Measurements from ENCODE around the gene SCYL1. TPM values are rescaled to one million over a fixed set of nuclear protein-coding genes. Genes with fewer than 3 reads are reported as not detected.
A peak's percentile ranks its signal among the peaks of the same experiment; 100 is the strongest.
"Not testable (repeated sequence)": the region's sequence is repeated elsewhere in the genome, so short reads cannot be mapped to it uniquely, and the experiment has no call there.

Gene SCYL1
- total and polyA plus RNA-seq, 8 donors, result 40.1 to 83.9 (median 43.1) TPM

DNA sequence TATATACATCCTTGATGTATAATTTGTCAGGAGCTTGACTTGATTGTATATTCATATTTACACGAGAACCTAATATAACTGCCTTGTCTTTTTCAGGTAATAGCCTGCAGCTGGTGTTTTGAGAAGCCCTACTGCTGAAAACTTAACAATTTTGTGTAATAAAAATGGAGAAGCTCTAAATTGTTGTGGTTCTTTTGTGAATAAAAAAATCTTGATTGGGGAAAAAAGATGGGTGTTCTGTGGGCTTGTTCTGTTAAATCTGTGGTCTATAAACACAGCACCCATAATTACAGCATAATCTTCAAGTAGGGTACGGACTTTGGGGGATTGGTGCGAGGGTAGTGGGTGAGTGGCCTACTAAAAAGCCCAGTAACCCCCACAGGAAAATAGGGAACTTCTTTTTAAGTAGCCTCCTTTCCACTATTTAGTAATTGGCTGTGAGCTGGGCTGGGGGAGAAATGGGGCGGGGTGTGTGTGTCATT lies 18.6 kb upstream of the SCYL1 start:
- H3K36me3 ChIP-seq, result peaks cover 4 to 46% (median 23%) of the 10 kb centered on the region in 3 donors
- no peak for DNase-seq
- no peaks in the 10 kb centered on the region for H3K27me3 ChIP-seq
- no peak for FAIRE-seq
- WGBS, 2 donors, result 61 to 67% methylated on average over 4 of the region's 4 CpGs
- H3K9me3 ChIP-seq, result no peaks in the 10 kb centered on the region
- no peak for TF ChIP-seq CTCF (IDR thresholded peaks at IDR 0.05)
- H3K4me3 ChIP-seq, result peak overlapping the region in 2 of 4 donors; percentile 64 to 80
- intact Hi-C loops (cut with DNase I), result loop anchor here in 1 of 3 donors (5.0 kb wide), 1 partner anchor 34 kb away; no protein-coding TSS in a partner anchor
- ATAC-seq, result peak in 1 of 4 donors; percentile 2
- peak overlapping the region in 2 of 4 donors; percentile 96 to 99 for H3K27ac ChIP-seq
- peaks cover 4 to 21% (median 10%) of the 10 kb centered on the region in 3 donors for H3K4me1 ChIP-seq

- ATAC-seq (peak; percentile 5 to 17 (median 10)), FAIRE-seq (no peak), DNase-seq (peak in 3 of 6 donors; percentile 59 to 77 (median 59))
- H3K36me3 ChIP-seq, result peaks cover 4 to 40% (median 23%) of the 10 kb centered on the region in 3 donors
- no peaks in the 10 kb centered on the region for H3K9me3 ChIP-seq
- intact Hi-C loops (cut with DNase I), result loop anchor here in 1 of 3 donors (5.0 kb wide), 1 partner anchor 35 kb away; no protein-coding TSS in a partner anchor
- WGBS, 2 donors, result 22 to 30% methylated on average over 7 of the region's 7 CpGs
- no peak for TF ChIP-seq CTCF (IDR thresholded peaks at IDR 0.05)
- no peak overlapping the region for H3K4me3 ChIP-seq
- H3K27me3 ChIP-seq, result no peaks in the 10 kb centered on the region
- peak overlapping the region in 3 of 4 donors; percentile 42 to 99 (median 96) for H3K27ac ChIP-seq
- peaks cover 4 to 21% (median 10%) of the 10 kb centered on the region in 3 donors for H3K4me1 ChIP-seq
Measured at GRCh38 chr11:65506772-65507505, 17.9 kb upstream of the SCYL1 start.

DNA sequence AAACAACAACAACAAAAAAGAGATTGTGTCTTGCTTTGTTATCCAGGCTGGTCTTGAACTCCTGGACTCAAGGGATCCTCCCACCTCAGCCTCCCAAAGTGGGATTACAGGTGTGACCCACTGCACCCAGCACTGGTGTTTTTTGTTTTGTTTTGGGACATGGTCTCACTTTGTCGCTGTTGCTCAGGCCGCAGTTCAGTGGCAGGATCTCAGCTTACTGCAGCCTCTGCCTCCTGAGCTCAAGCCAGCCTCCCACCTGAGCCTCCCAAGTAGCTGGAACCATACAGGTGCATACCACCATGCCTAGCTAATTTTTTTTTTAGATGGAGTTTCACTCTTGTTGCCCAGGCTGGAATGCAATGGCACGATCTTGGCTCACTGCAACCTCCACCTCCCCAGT lies 12.6 kb upstream of the SCYL1 start:
- not testable (repeated sequence) for H3K9me3 ChIP-seq, H3K27me3 ChIP-seq, FAIRE-seq, H3K4me1 ChIP-seq, H3K27ac ChIP-seq, H3K36me3 ChIP-seq, H3K4me3 ChIP-seq, ATAC-seq
- intact Hi-C loops (cut with DNase I), result loop anchor here in 2 of 3 donors (5.0 to 10.0 kb wide), 2 partner anchors 95 to 148 kb away; no protein-coding TSS in a partner anchor
- peak in 3 of 6 donors; percentile 5 to 20 (median 12) for DNase-seq
- WGBS, 2 donors, result 94 to 98% methylated on average over 3 of the region's 3 CpGs

DNA sequence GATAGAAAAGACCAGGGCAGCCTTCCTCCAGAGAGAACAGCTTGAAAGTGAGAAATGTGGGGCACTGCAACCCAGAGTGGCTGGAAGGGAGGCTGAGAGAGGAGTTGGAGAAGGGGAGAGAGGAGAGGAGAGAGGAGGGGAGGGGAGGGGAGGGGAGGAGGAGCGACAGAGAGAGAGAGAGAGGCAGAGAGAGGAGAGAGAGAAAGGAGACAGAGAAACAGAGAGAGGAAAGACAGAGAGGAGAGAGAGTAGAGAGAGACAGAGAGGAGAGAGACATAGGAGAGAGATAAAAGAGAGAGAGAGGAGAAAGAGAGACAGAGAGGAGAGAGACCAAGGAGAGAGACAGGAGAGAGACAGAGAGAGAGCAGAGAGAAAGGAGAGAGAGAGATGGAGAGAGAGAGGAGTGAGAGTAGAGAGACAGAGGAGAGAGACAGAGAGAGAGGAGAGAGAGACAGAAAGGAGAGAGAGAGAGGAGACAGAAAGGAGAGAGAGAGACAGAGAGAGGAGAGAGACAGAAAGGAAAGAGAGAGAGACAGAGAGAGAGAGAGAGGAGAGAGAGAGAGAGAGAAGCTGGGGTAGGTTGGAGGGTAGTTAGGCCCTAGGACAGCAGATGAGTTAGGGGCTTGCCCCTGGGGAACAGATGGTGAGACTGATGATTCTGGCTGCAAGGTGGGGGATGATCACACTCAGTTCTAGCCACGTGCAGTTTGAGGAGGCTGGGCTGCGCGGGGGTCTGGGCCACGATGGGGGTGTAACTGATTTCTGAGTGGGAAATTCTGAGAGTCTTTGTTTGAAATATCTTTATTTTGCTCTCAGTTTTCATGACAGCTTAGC lies 8.5 kb upstream of the SCYL1 start:
- Histone ChIP-seq H3K27me3 (no peaks in the 10 kb centered on the region), H3K9me3 (no peaks in the 10 kb centered on the region), H3K27ac (no peak overlapping the region), H3K4me3 (no peak overlapping the region), H3K4me1 (no peaks in the 10 kb centered on the region), H3K36me3 (no peaks in the 10 kb centered on the region)
- intact Hi-C loops (cut with DNase I), result loop anchor here in 2 of 3 donors (5.0 to 10.0 kb wide), 2 partner anchors 152 to 159 kb away; no protein-coding TSS in a partner anchor
- DNase-seq (peak in 2 of 6 donors; percentile 13 to 33), ATAC-seq (peak in 1 of 4 donors; percentile 21), FAIRE-seq (no peak)
- WGBS, 2 donors, result 63 to 79% methylated on average over 5 of the region's 5 CpGs
- no peak for TF ChIP-seq CTCF (IDR thresholded peaks at IDR 0.05)

DNA sequence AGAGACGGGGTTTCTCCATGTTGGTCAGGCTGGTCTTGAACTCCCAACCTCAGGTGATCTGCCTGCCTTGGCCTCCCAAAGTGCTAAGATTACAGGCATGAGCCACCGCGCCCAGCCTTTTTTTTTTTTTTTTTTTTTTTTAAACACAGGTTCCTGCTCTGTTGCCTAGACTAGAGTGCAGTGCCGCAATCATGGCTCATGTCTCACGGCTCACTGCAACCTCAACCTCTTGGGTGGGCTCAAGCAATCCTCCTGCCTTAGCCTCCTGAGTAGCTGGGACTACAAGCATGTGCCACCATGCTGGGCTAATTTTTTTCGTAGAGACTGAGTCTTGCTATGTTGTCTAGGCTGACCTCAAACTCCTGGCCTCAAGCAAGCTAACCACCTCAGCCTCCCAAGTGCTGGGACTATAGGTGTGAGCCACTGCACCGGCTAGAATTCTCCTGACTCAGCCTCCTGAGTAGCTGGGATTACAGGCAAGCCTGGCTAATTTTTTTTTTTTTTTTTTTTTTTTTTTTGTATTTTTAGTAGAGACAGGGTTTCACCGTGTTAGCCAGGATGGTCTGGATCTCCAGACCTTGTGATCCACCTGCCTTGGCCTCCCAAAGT lies 5.8 kb upstream of the SCYL1 start:
- intact Hi-C loops (cut with DNase I), result loop anchor here in 2 of 3 donors (5.0 to 10.0 kb wide), 2 partner anchors 154 to 162 kb away; no protein-coding TSS in a partner anchor
- 93 to 96% methylated on average over 6 to 8 of the region's 8 CpGs for WGBS, 2 donors

GRCh38 chr11:65521777-65522521 lies 2.9 kb upstream of the SCYL1 start:
- intact Hi-C loops (cut with DNase I); H3K36me3 ChIP-seq; H3K9me3 ChIP-seq; H3K4me3 ChIP-seq; ATAC-seq; H3K27me3 ChIP-seq; H3K27ac ChIP-seq; FAIRE-seq: not testable (repeated sequence)
- DNase-seq, result peak in 3 of 6 donors; percentile 8 to 9 (median 9)
- H3K4me1 ChIP-seq, result peaks cover 0 to 11% (median 5%) of the 10 kb centered on the region in 3 donors
- 80 to 87% methylated on average over 20 of the region's 20 CpGs for WGBS, 2 donors

More for the DNA sequence above, 5.8 kb upstream of the SCYL1 start:
- H3K27ac ChIP-seq, ATAC-seq, FAIRE-seq, H3K4me1 ChIP-seq, H3K9me3 ChIP-seq, H3K27me3 ChIP-seq, H3K4me3 ChIP-seq, H3K36me3 ChIP-seq: not testable (repeated sequence)
- DNase-seq, result peak in 2 of 6 donors; percentile 9 to 19

GRCh38 chr11:65522718-65523630 lies 1.9 kb upstream of the SCYL1 start:
- H3K27me3 ChIP-seq; H3K4me3 ChIP-seq; H3K9me3 ChIP-seq; H3K36me3 ChIP-seq; FAIRE-seq; ATAC-seq; intact Hi-C loops (cut with DNase I); H3K27ac ChIP-seq: not testable (repeated sequence)
- 65 to 70% methylated on average over 18 of the region's 18 CpGs for WGBS, 2 donors
- peaks cover 0 to 11% (median 5%) of the 10 kb centered on the region in 3 donors for H3K4me1 ChIP-seq
- peak in 3 of 6 donors; percentile 15 to 31 (median 18) for DNase-seq

All from pancreas (tissue), 10 donors.